GM18519 (cell line): ENCODE data around the gene SEC22C.
"Not testable (repeated sequence)": the region's sequence is repeated elsewhere in the genome, so short reads cannot be mapped to it uniquely, and the experiment has no call there.

ENCODE experiments used
- ATAC-seq: cut with Tn5 transposase; IDR thresholded peaks from one replicate; pipeline ENCODE4 v1.9.1; 2021; ENCODE audit warnings: mild to moderate bottlenecking, moderate library complexity; ENCODE audit not compliant: unreplicated experiment, low FRiP score

SEC22C gene

GRCh38 chr3:42581709-42582473 is at the start of gene SEC22C:
TSS of gene SEC22C (minus strand) at chr3:42581967. CDS start at chr3:42569046, 12,921 bp downstream.
- ATAC-seq: peak; percentile 55

- no peak for ATAC-seq
Observed at GRCh38 chr3:42613462-42613861, 31.7 kb upstream of the SEC22C start.

- peak; percentile 55 for ATAC-seq
Observed at GRCh38 chr3:42612928-42613327, 31.2 kb upstream of the SEC22C start.

GRCh38 chr3:42612217-42612616 is 30.4 kb upstream of the SEC22C start:
- ATAC-seq: no peak

- no peak for ATAC-seq
Observed at GRCh38 chr3:42610976-42611375, 29.2 kb upstream of the SEC22C start.

GRCh38 chr3:42608581-42608980 is 26.8 kb upstream of the SEC22C start:
- ATAC-seq: no peak

- no peak for ATAC-seq
Observed at GRCh38 chr3:42605546-42606173, 23.9 kb upstream of the SEC22C start.

GRCh38 chr3:42602961-42603360 is 21.2 kb upstream of the SEC22C start:
- no peak for ATAC-seq

- ATAC-seq: no peak
Observed at GRCh38 chr3:42601896-42602581, 20.3 kb upstream of the SEC22C start.

- peak; percentile 11 for ATAC-seq
Observed at GRCh38 chr3:42600958-42601675, 19.4 kb upstream of the SEC22C start.

- peak; percentile 66 for ATAC-seq
Observed at GRCh38 chr3:42600111-42600957, 18.6 kb upstream of the SEC22C start, which contains the start of gene NKTR. TSS of gene NKTR (plus strand) at chr3:42600686. CDS start at chr3:42601007, 321 bp downstream.

- not testable (repeated sequence) for ATAC-seq
Observed at GRCh38 chr3:42597098-42597497, 15.3 kb upstream of the SEC22C start.

GRCh38 chr3:42595682-42596081 is 13.9 kb upstream of the SEC22C start:
- ATAC-seq: no peak

GRCh38 chr3:42593635-42594034 is 11.9 kb upstream of the SEC22C start:
- no peak for ATAC-seq

GRCh38 chr3:42591811-42592210 is 10.0 kb upstream of the SEC22C start:
- no peak for ATAC-seq

GRCh38 chr3:42590989-42591756 is 9.4 kb upstream of the SEC22C start:
- no peak for ATAC-seq

GRCh38 chr3:42589382-42590109 is 7.8 kb upstream of the SEC22C start:
- ATAC-seq: no peak

GRCh38 chr3:42588625-42589024 is 6.9 kb upstream of the SEC22C start:
- ATAC-seq: no peak
